Sigmoid colon (tissue), 4 donors: ENCODE measurements around the gene GCLC.

Source experiments
- EP300 ChIP-seq, 4 donors: sonication (generic); formaldehyde crosslinking; IDR thresholded peaks; one replicate each; pipeline ENCODE4 v1.6.1; 2017; ENCODE audit warnings: antibody characterized with exemption in 4 of 4
- POLR2AphosphoS5 ChIP-seq, 4 donors: sonication (generic); formaldehyde crosslinking; IDR thresholded peaks; one replicate each; pipeline ENCODE4 v1.6.1; 2017; ENCODE audit warnings: antibody characterized with exemption in 4 of 4
- TF ChIP-seq, protein P1 (sequence below), 4 experiments: fragments of 450-650 bp in 3 of 4; fragments of 200-600 bp in 1 of 4; IDR thresholded peaks; one replicate each; pipeline ENCODE4 v1.5.1; 2016 to 2019; ENCODE audit warnings: antibody characterized with exemption in 4 of 4, mild to moderate bottlenecking in 3 of 4, moderate library complexity in 2 of 4

- TF ChIP-seq, protein P1, sequence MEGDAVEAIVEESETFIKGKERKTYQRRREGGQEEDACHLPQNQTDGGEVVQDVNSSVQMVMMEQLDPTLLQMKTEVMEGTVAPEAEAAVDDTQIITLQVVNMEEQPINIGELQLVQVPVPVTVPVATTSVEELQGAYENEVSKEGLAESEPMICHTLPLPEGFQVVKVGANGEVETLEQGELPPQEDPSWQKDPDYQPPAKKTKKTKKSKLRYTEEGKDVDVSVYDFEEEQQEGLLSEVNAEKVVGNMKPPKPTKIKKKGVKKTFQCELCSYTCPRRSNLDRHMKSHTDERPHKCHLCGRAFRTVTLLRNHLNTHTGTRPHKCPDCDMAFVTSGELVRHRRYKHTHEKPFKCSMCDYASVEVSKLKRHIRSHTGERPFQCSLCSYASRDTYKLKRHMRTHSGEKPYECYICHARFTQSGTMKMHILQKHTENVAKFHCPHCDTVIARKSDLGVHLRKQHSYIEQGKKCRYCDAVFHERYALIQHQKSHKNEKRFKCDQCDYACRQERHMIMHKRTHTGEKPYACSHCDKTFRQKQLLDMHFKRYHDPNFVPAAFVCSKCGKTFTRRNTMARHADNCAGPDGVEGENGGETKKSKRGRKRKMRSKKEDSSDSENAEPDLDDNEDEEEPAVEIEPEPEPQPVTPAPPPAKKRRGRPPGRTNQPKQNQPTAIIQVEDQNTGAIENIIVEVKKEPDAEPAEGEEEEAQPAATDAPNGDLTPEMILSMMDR (IDR thresholded peaks at IDR 0.05): no peak
- TF ChIP-seq EP300 (IDR thresholded peaks at IDR 0.05) (no peak), POLR2AphosphoS5 (IDR thresholded peaks at IDR 0.05) (no peak)
These were observed 21.9 kb upstream of the GCLC start for GRCh38 chr6:53566755-53567154.
